MM.1S (cell line): ENCODE results near the gene KCNIP1.

ENCODE experiments used
- DNase-seq: peaks from one replicate; pipeline ENCODE4 v3.0.0-alpha.2; 2015
- H2AFZ ChIP-seq: fragments of 300-600 bp; sonication (generic); 2 replicates; pipeline ENCODE4 v1.6.0; 2016; ENCODE audit warnings: antibody characterized with exemption, low read length
- H3F3A ChIP-seq: fragments of 300-600 bp; sonication (generic); 2 replicates; pipeline ENCODE4 v1.6.1; 2016; ENCODE audit warnings: mild to moderate bottlenecking, antibody characterized with exemption, low read length, moderate library complexity, mixed read lengths; ENCODE audit not compliant: insufficient read depth
- H3K27ac ChIP-seq: fragments of 300-600 bp; sonication (generic); 2 replicates; pipeline ENCODE4 v1.5.1; 2016; ENCODE audit warnings: mild to moderate bottlenecking, low read length
- H3K27me3 ChIP-seq: fragments of 300-600 bp; sonication (generic); replicated peaks from 2 replicates; pipeline ENCODE4 v1.6.0; 2016; ENCODE audit warnings: low read length; ENCODE audit not compliant: insufficient read depth
- H3K36me3 ChIP-seq: fragments of 300-600 bp; sonication (generic); replicated peaks from 2 replicates; pipeline ENCODE4 v1.6.1; 2016; ENCODE audit warnings: mild to moderate bottlenecking, low read length, mixed read lengths; ENCODE audit not compliant: insufficient read depth
- H3K4me1 ChIP-seq: fragments of 300-600 bp; sonication (generic); 2 replicates; pipeline ENCODE4 v1.6.1; 2016; ENCODE audit warnings: low read length, mixed read lengths
- H3K4me2 ChIP-seq: fragments of 300-600 bp; sonication (generic); 2 replicates; pipeline ENCODE4 v1.6.0; 2016; ENCODE audit warnings: low read depth, low read length
- H3K4me3 ChIP-seq: fragments of 300-600 bp; sonication (generic); 2 replicates; pipeline ENCODE4 v1.5.1; 2016; ENCODE audit warnings: low read length, mixed read lengths
- H3K79me2 ChIP-seq: fragments of 300-600 bp; sonication (generic); 2 replicates; pipeline ENCODE4 v1.6.1; 2016; ENCODE audit warnings: mixed run types, low read length, mixed read lengths
- H3K9ac ChIP-seq: fragments of 300-600 bp; sonication (generic); 2 replicates; pipeline ENCODE4 v1.6.1; 2016; ENCODE audit warnings: low read length, mixed read lengths
- H3K9me2 ChIP-seq: fragments of 300-600 bp; sonication (generic); replicated peaks from 2 replicates; pipeline ENCODE4 v1.6.1; 2016; ENCODE audit warnings: mild to moderate bottlenecking, low read length, mixed read lengths; ENCODE audit not compliant: insufficient read depth
- H3K9me3 ChIP-seq: fragments of 300-600 bp; sonication (generic); replicated peaks from 2 replicates; pipeline ENCODE4 v1.6.1; 2016; ENCODE audit warnings: mild to moderate bottlenecking, low read length, mixed read lengths; ENCODE audit not compliant: insufficient read depth
- H4K20me1 ChIP-seq: fragments of 300-600 bp; sonication (generic); 2 replicates; pipeline ENCODE4 v1.6.1; 2016; ENCODE audit warnings: mild to moderate bottlenecking, low read length, moderate library complexity, mixed read lengths; ENCODE audit not compliant: insufficient read depth
- EZH2 ChIP-seq: fragments of 300-600 bp; sonication (generic); optimal IDR thresholded peaks from 2 replicates; pipeline ENCODE3; 2017; ENCODE audit warnings: low read depth, mild to moderate bottlenecking, antibody characterized with exemption, low read length, mixed read lengths
- EZH2phosphoT487 ChIP-seq: fragments of 300-600 bp; sonication (generic); IDR thresholded peaks from 2 replicates; pipeline ENCODE4 v1.6.1; 2018; ENCODE audit warnings: antibody characterized with exemption, low read length
- TF ChIP-seq, protein P1 (sequence below): fragments of 300-600 bp; sonication (generic); IDR thresholded peaks from 2 replicates; pipeline ENCODE4 v1.5.1; 2016; ENCODE audit warnings: antibody characterized with exemption, low read length, mixed read lengths

KCNIP1 gene

DNA sequence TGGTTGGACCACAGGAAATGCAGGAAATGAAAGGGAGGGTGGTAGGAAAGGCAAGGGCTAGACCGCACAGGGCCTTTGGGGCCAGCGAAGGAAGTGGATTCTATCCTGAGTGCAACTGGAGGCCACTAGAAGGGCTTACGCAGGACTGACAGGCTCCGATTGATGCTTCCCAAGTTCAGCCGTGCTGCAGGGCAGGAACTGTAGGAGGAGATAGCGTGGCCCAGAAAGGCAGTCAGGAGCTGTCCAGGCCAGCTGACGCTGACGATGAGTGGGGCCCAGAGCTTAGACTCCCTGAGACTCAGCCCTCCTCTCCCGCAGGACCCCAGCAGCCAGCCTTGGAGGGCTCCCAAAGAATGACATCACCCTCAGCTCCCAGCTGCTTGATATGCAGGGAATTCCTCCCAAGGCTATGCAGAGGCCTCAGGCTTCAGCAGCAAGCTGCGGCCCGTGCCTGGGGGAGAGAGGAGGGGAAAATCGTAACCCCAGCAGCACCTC is 48.8 kb downstream of the KCNIP1 start:
- DNase-seq = no peak
- no peak for TF ChIP-seq EZH2phosphoT487
- no peak for TF ChIP-seq EZH2
- TF ChIP-seq, protein P1, sequence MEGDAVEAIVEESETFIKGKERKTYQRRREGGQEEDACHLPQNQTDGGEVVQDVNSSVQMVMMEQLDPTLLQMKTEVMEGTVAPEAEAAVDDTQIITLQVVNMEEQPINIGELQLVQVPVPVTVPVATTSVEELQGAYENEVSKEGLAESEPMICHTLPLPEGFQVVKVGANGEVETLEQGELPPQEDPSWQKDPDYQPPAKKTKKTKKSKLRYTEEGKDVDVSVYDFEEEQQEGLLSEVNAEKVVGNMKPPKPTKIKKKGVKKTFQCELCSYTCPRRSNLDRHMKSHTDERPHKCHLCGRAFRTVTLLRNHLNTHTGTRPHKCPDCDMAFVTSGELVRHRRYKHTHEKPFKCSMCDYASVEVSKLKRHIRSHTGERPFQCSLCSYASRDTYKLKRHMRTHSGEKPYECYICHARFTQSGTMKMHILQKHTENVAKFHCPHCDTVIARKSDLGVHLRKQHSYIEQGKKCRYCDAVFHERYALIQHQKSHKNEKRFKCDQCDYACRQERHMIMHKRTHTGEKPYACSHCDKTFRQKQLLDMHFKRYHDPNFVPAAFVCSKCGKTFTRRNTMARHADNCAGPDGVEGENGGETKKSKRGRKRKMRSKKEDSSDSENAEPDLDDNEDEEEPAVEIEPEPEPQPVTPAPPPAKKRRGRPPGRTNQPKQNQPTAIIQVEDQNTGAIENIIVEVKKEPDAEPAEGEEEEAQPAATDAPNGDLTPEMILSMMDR = no peak
- Histone ChIP-seq H3K79me2 (no peaks in the 10 kb centered on the region), H2AFZ (no peak overlapping the region), H3K9ac (no peak overlapping the region), H3K9me3 (no peaks in the 10 kb centered on the region), H3K4me2 (no peak overlapping the region), H3F3A (no peaks in the 10 kb centered on the region), H4K20me1 (no peaks in the 10 kb centered on the region), H3K27me3 (no peaks in the 10 kb centered on the region), H3K4me3 (no peak overlapping the region), H3K4me1 (no peaks in the 10 kb centered on the region), H3K36me3 (no peaks in the 10 kb centered on the region), H3K9me2 (no peaks in the 10 kb centered on the region), H3K27ac (no peak overlapping the region)

DNA sequence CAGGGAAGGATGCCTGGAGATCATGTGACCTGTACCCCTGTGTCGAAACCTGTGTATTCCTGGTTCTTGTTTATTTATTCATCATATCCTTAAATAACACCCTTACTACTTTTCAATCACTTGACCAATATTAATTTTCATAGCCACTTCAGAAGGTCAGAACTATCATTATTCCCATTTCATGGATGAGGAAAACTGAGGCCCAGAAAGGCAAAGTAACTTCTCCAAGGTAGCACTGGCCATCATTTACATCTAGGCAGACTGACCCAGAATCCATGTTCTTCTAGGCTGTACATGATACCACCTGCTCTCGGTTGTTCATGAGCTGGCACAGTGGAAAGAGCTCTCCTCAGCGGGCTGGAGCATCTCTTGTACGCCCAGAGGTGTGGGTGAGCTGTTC is 49.4 kb downstream of the KCNIP1 start:
- no peak overlapping the region for H3K9ac ChIP-seq
- no peak overlapping the region for H3K4me3 ChIP-seq
- no peak overlapping the region for H2AFZ ChIP-seq
- H3K4me2 ChIP-seq = no peak overlapping the region
- no peaks in the 10 kb centered on the region for H3K9me3 ChIP-seq
- H3K4me1 ChIP-seq = no peaks in the 10 kb centered on the region
- TF ChIP-seq EZH2phosphoT487 (no peak), EZH2 (no peak)
- TF ChIP-seq, protein P1 = no peak
- no peaks in the 10 kb centered on the region for H3F3A ChIP-seq
- H3K36me3 ChIP-seq = no peaks in the 10 kb centered on the region
- H4K20me1 ChIP-seq = no peaks in the 10 kb centered on the region
- H3K27me3 ChIP-seq = no peaks in the 10 kb centered on the region
- H3K9me2 ChIP-seq = no peaks in the 10 kb centered on the region
- no peak for DNase-seq
- no peak overlapping the region for H3K27ac ChIP-seq
- H3K79me2 ChIP-seq = no peaks in the 10 kb centered on the region

DNA sequence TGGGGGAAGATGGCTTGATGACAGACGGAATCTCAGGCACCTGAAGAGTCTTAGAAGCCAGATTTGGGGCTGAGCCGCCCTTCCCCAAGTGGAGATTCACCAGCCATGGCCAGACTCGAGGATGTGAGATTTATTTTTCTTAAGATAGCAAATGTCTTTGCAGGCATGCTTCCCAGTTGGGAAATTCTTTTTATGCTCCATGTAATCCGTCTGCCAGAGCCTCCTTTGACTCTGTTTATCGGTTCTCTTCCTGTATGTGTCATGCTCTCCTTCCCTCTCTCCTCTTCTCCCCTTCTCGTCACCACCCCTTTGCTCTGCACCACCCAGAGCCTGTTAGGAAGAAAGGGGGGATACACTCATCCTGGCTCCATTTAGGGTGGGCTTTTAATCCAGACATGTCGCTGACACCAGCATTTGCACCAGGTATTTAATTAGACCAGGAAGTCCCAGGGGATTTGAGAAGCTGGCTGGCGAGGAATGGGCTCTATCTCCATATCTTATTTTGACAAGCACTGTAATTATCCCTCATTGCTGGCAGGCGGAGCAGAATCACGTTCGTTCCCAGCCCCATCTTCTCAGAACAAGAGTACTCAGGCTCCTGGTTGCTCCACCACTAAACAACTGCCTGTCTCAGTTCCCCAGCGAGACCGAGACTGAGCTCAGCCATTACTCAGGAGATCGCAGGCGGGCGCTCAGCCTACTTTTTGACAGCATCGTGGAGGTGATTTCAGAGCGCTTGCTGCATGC is 50.9 kb downstream of the KCNIP1 start:
- no peak overlapping the region for H2AFZ ChIP-seq

More for the DNA sequence above, 50.9 kb downstream of the KCNIP1 start:
- no peaks in the 10 kb centered on the region for H3K36me3 ChIP-seq
- no peak for TF ChIP-seq EZH2
- no peak for TF ChIP-seq EZH2phosphoT487
- TF ChIP-seq, protein P1 = no peak
- H3K79me2 ChIP-seq = no peaks in the 10 kb centered on the region
- no peaks in the 10 kb centered on the region for H3K9me2 ChIP-seq
- DNase-seq = no peak
- H3K27ac ChIP-seq = no peak overlapping the region
- no peaks in the 10 kb centered on the region for H4K20me1 ChIP-seq
- no peaks in the 10 kb centered on the region for H3K9me3 ChIP-seq
- H3K27me3 ChIP-seq = no peaks in the 10 kb centered on the region
- H3K9ac ChIP-seq = no peak overlapping the region
- no peaks in the 10 kb centered on the region for H3F3A ChIP-seq
- no peak overlapping the region for H3K4me2 ChIP-seq
- no peaks in the 10 kb centered on the region for H3K4me1 ChIP-seq
- H3K4me3 ChIP-seq = no peak overlapping the region
